Mammary epithelial cell (primary cell): ENCODE data around the gene SYNDIG1.

Experiments
- EZH2 ChIP-seq: IDR thresholded peaks from 2 replicates; pipeline ENCODE4 v1.6.1; 2012; ENCODE audit warnings: low read length, inconsistent platforms, borderline replicate concordance
- TF ChIP-seq, protein P1 (sequence below), 2 donors: IDR thresholded peaks in 1 of 2; conservative IDR thresholded peaks in 1 of 2; 2 replicates each; pipeline ENCODE4 v1.5.1; 2011 to 2012; ENCODE audit warnings: inconsistent platforms in 2 of 2, low read length in 2 of 2, mild to moderate bottlenecking in 2 of 2, control low read depth in 1 of 2, low read depth in 1 of 2; ENCODE audit not compliant: insufficient read depth in 1 of 2; ENCODE audit errors: extremely low read depth in 1 of 2

- TF ChIP-seq, protein P1, sequence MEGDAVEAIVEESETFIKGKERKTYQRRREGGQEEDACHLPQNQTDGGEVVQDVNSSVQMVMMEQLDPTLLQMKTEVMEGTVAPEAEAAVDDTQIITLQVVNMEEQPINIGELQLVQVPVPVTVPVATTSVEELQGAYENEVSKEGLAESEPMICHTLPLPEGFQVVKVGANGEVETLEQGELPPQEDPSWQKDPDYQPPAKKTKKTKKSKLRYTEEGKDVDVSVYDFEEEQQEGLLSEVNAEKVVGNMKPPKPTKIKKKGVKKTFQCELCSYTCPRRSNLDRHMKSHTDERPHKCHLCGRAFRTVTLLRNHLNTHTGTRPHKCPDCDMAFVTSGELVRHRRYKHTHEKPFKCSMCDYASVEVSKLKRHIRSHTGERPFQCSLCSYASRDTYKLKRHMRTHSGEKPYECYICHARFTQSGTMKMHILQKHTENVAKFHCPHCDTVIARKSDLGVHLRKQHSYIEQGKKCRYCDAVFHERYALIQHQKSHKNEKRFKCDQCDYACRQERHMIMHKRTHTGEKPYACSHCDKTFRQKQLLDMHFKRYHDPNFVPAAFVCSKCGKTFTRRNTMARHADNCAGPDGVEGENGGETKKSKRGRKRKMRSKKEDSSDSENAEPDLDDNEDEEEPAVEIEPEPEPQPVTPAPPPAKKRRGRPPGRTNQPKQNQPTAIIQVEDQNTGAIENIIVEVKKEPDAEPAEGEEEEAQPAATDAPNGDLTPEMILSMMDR (conservative IDR thresholded peaks at IDR 0.05 in 1 of 2, IDR thresholded peaks at IDR 0.05 in 1 of 2; ENCODE audit: extremely low read depth in 1 of 2, insufficient read depth in 1 of 2, low read depth in 1 of 2, low read length in 2 of 2) = no peak
- no peak for TF ChIP-seq EZH2
These were observed 143.7 kb downstream of the SYNDIG1 start for GRCh38 chr20:24612799-24613775.
